HCT116 (cell line): ENCODE data around the gene GPS1.

Source experiments
- ATF3 ChIP-seq: IDR thresholded peaks from 2 replicates; pipeline ENCODE4 v1.6.1; 2012
- POLR2AphosphoS5 ChIP-seq: IDR thresholded peaks from 2 replicates; pipeline ENCODE4 v1.6.1; 2011; ENCODE audit warnings: mild to moderate bottlenecking, low read depth, low read length, moderate library complexity

GRCh38 chr17:82098169-82098938 lies 46.7 kb downstream of the GPS1 start, which contains the start of gene FASN:
- TF ChIP-seq ATF3 (no peak), POLR2AphosphoS5 (peak; percentile 94)
